ENCODE measurements around the gene TFIP11.

GRCh38 chr22:26503758-26504157 is 8.5 kb downstream of the TFIP11 start:
- TF ChIP-seq ZNF324 (CRISPR knock-in tag; IDR thresholded peaks at IDR 0.05) (no peak), CTCF (IDR thresholded peaks at IDR 0.05 in 2 of 3, conservative IDR thresholded peaks at IDR 0.05 in 1 of 3; ENCODE audit: insufficient read depth in 2 of 3, low read depth in 1 of 3, low read length in 3 of 3) (no peak), ZNF316 (IDR thresholded peaks at IDR 0.05) (no peak), HDAC1 (IDR thresholded peaks at IDR 0.05) (no peak), NRF1 (conservative IDR thresholded peaks at IDR 0.05 in 1 of 2, IDR thresholded peaks at IDR 0.05 in 1 of 2) (no peak), ZBTB7A (IDR thresholded peaks at IDR 0.05; ENCODE audit: borderline replicate concordance, control insufficient read depth, low read depth, low read length) (no peak)
